Endothelial cell (in vitro differentiated cells): Measurements from ENCODE around the gene DLGAP1. TPM values are rescaled to one million over a fixed set of nuclear protein-coding genes. Genes with fewer than 3 reads are reported as not detected.
A peak's percentile ranks its signal among the peaks of the same experiment; 100 is the strongest.

Experiments used
- DNase-seq: peaks from one replicate; pipeline ENCODE4 v3.0.0; 2021; ENCODE audit warnings: low spot score
- H3K27ac Mint-ChIP-seq: one replicate; pipeline ENCODE4 v1.8.0; 2021; ENCODE audit warnings: mixed read lengths, inconsistent platforms; ENCODE audit not compliant: unreplicated experiment
- H3K27me3 Mint-ChIP-seq: one replicate; pipeline ENCODE4 v1.8.0; 2021; ENCODE audit warnings: mild to moderate bottlenecking, moderate library complexity, mixed read lengths, inconsistent platforms; ENCODE audit not compliant: unreplicated experiment
- H3K36me3 Mint-ChIP-seq: one replicate; pipeline ENCODE4 v1.8.0; 2021; ENCODE audit warnings: mild to moderate bottlenecking, low read depth, mixed read lengths, inconsistent platforms; ENCODE audit not compliant: unreplicated experiment
- H3K4me1 Mint-ChIP-seq: one replicate; pipeline ENCODE4 v1.8.0; 2021; ENCODE audit warnings: mild to moderate bottlenecking, mixed read lengths, inconsistent platforms; ENCODE audit not compliant: unreplicated experiment
- H3K4me3 Mint-ChIP-seq: one replicate; pipeline ENCODE4 v1.8.0; 2021; ENCODE audit warnings: mild to moderate bottlenecking, mixed read lengths, inconsistent platforms; ENCODE audit not compliant: unreplicated experiment
- H3K9me3 Mint-ChIP-seq: one replicate; pipeline ENCODE4 v1.8.0; 2021; ENCODE audit warnings: mixed read lengths, inconsistent platforms; ENCODE audit not compliant: unreplicated experiment
- CTCF ChIP-seq: fragments of 200-600 bp; sonication (generic); IDR thresholded peaks from one replicate; pipeline ENCODE4 v1.5.0; 2021; ENCODE audit warnings: antibody characterized with exemption; ENCODE audit not compliant: unreplicated experiment
- total RNA-seq: library from RNA; stranded (reverse); fragmentation: NEBNext Ultra II Directional; extraction: Animal tissue kit (Norgen Biotek cat#: 25700); gene quantifications from one replicate; pipeline ENCODE4 v1.2.1, GENCODE V29; 2021; ENCODE audit not compliant: unreplicated experiment

The DLGAP1 gene
- total RNA-seq, 1 donor from 2014 or later = 1.8 TPM

GRCh38 chr18:3663870-3664512, 791.1 kb downstream of the DLGAP1 start:
- H3K36me3 Mint-ChIP-seq = no peaks in the 10 kb centered on the region
- peaks cover 1% of the 10 kb centered on the region for H3K27me3 Mint-ChIP-seq
- no peak for DNase-seq
- H3K9me3 Mint-ChIP-seq = no peaks in the 10 kb centered on the region
- peak overlapping the region; percentile 88 for H3K27ac Mint-ChIP-seq
- TF ChIP-seq CTCF = no peak
- H3K4me1 Mint-ChIP-seq = peaks cover 31% of the 10 kb centered on the region
- H3K4me3 Mint-ChIP-seq = no peak overlapping the region

- DNase-seq = no peak
- Mint-ChIP-seq H3K4me1 (peaks cover 31% of the 10 kb centered on the region), H3K9me3 (no peaks in the 10 kb centered on the region), H3K36me3 (no peaks in the 10 kb centered on the region), H3K4me3 (no peak overlapping the region), H3K27ac (no peak overlapping the region), H3K27me3 (no peaks in the 10 kb centered on the region)
- TF ChIP-seq CTCF = no peak
These were observed 793.1 kb downstream of the DLGAP1 start for GRCh38 chr18:3661989-3662388.

DNA sequence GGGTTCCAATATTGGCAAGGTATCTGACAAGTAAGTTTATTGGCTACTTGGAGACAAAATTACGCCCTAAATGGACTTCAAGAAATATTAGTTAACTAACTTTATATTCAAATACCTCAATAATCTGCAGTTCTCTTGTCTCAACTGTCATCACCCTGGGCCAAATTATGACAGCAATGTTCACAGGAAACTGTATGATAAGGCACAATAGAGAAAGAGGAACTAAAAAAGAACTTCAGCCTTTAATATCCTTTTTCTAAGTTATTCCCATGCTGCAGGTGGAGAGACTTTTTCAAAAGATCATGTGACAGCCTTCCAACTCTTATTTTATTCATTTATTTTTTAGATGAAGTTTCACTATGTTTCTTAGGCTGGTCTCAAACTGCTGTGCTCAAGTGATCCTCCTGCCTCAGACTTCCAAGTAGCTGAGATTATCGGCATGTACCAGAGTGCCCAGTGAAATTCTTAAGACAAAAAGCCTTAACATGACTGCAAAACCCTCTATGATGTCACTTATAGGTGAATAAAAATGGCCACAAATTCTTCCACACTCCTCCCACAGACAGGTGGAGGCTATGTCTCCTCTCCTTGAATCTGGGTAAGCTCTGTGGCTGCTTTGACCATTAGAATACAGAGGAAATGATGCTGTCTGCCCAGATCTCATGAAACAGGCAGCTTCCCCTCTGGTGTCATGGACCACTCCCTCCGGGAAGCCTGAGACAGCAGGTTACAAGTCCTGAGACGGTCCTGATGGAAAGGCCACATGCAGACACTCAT, 794.2 kb downstream of the DLGAP1 start:
- Mint-ChIP-seq H3K36me3 (no peaks in the 10 kb centered on the region), H3K27ac (no peak overlapping the region), H3K27me3 (no peaks in the 10 kb centered on the region), H3K4me3 (no peak overlapping the region), H3K4me1 (peaks cover 31% of the 10 kb centered on the region), H3K9me3 (no peaks in the 10 kb centered on the region)
- TF ChIP-seq CTCF = no peak
- no peak for DNase-seq

- Mint-ChIP-seq H3K36me3 (no peaks in the 10 kb centered on the region), H3K27ac (no peak overlapping the region), H3K27me3 (no peaks in the 10 kb centered on the region), H3K4me3 (no peak overlapping the region), H3K9me3 (no peaks in the 10 kb centered on the region), H3K4me1 (peaks cover 33% of the 10 kb centered on the region)
- no peak for DNase-seq
- no peak for TF ChIP-seq CTCF
These were observed 796.6 kb downstream of the DLGAP1 start for GRCh38 chr18:3658529-3658928.
